Peyer's patch (tissue), 4 donors: ENCODE data around the gene TNIK.

Experiments used
- CTCF ChIP-seq, 6 experiments: fragments of 450-650 bp in 4 of 6; fragments of 200-600 bp in 2 of 6; sonication (generic) in 1 of 6; IDR thresholded peaks; one replicate each; pipeline ENCODE4 v1.5.1; 2017 to 2019; ENCODE audit warnings: antibody characterized with exemption in 6 of 6, mild to moderate bottlenecking in 3 of 6, moderate library complexity in 1 of 6
- POLR2A ChIP-seq, 2 donors: fragments of 450-650 bp; IDR thresholded peaks; one replicate each; pipeline ENCODE4 v1.5.1; 2017; ENCODE audit warnings: antibody characterized with exemption in 2 of 2, mild to moderate bottlenecking in 2 of 2, moderate library complexity in 2 of 2

GRCh38 chr3:171129827-171130226, 330.4 kb downstream of the TNIK start:
- no peak for TF ChIP-seq POLR2A (IDR thresholded peaks at IDR 0.05)
- no peak for TF ChIP-seq CTCF (IDR thresholded peaks at IDR 0.05)
